GM23338 (cell line): ENCODE data around the gene CABYR. TPM values are rescaled to one million over a fixed set of nuclear protein-coding genes. Genes with fewer than 3 reads are reported as not detected.

Experiments
- ATAC-seq: fragments of 200-7000 bp; cut with Tn5 transposase; 3 replicates; pipeline ENCODE4 v1.9.1; 2020
- DNase-seq: peaks from one replicate; pipeline ENCODE4 v3.0.0-alpha.2; 2015; ENCODE audit warnings: low spot score
- H2AFZ ChIP-seq: fragments of 200-600 bp; sonication (generic); 2 replicates; pipeline ENCODE4 v1.8.0; 2016; ENCODE audit warnings: antibody characterized with exemption, mild to moderate bottlenecking, moderate library complexity
- H3F3A ChIP-seq: fragments of 200-600 bp; sonication (generic); replicated peaks from 2 replicates; pipeline ENCODE4 v1.8.0; 2017; ENCODE audit warnings: antibody characterized with exemption, mixed run types, low read depth
- H3K27ac ChIP-seq: fragments of 200-600 bp; sonication (generic); 2 replicates; pipeline ENCODE4 v1.6.1; 2016; ENCODE audit warnings: low read depth
- H3K27me3 ChIP-seq: fragments of 200-600 bp; sonication (generic); 2 replicates; pipeline ENCODE4 v1.8.0; 2016; ENCODE audit warnings: mild to moderate bottlenecking, mixed run types, moderate library complexity; ENCODE audit not compliant: insufficient read depth
- H3K36me3 ChIP-seq: fragments of 200-600 bp; sonication (generic); 2 replicates; pipeline ENCODE4 v1.8.0; 2016; ENCODE audit warnings: mild to moderate bottlenecking; ENCODE audit not compliant: insufficient read depth
- H3K4me1 ChIP-seq: fragments of 200-600 bp; sonication (generic); 2 replicates; pipeline ENCODE4 v1.8.0; 2016; ENCODE audit warnings: mild to moderate bottlenecking, moderate library complexity; ENCODE audit not compliant: insufficient read depth
- H3K4me2 ChIP-seq: fragments of 200-600 bp; sonication (generic); 2 replicates; pipeline ENCODE4 v1.7.1; 2017; ENCODE audit warnings: mixed run types
- H3K4me3 ChIP-seq: fragments of 200-600 bp; sonication (generic); 2 replicates; pipeline ENCODE4 v1.6.1; 2016; ENCODE audit warnings: mixed run types
- H3K79me2 ChIP-seq: fragments of 200-600 bp; sonication (generic); replicated peaks from 2 replicates; pipeline ENCODE4 v1.8.0; 2017; ENCODE audit warnings: mild to moderate bottlenecking; ENCODE audit not compliant: insufficient read depth
- H3K9me2 ChIP-seq: fragments of 200-600 bp; sonication (generic); 2 replicates; pipeline ENCODE4 v1.8.0; 2017; ENCODE audit not compliant: insufficient read depth
- H4K20me1 ChIP-seq: fragments of 200-600 bp; sonication (generic); replicated peaks from 2 replicates; pipeline ENCODE4 v1.8.0; 2017; ENCODE audit warnings: mild to moderate bottlenecking; ENCODE audit not compliant: insufficient read depth
- H3K27ac Mint-ChIP-seq: 2 replicates; pipeline ENCODE4 v1.8.0; 2020; ENCODE audit warnings: inconsistent platforms, mild to moderate bottlenecking, moderate library complexity, mixed read lengths
- H3K27me3 Mint-ChIP-seq: 3 replicates; pipeline ENCODE4 v1.8.0; 2022; ENCODE audit warnings: low read depth, mild to moderate bottlenecking, moderate library complexity, mixed read lengths, inconsistent platforms; ENCODE audit not compliant: insufficient read depth, poor library complexity
- H3K36me3 Mint-ChIP-seq: 3 replicates; pipeline ENCODE4 v1.8.0; 2021; ENCODE audit warnings: low read depth, mild to moderate bottlenecking, inconsistent platforms, moderate library complexity, mixed read lengths
- H3K4me1 Mint-ChIP-seq: 3 replicates; pipeline ENCODE4 v1.8.0; 2020; ENCODE audit warnings: mild to moderate bottlenecking, inconsistent platforms, mixed read lengths
- H3K4me3 Mint-ChIP-seq: 3 replicates; pipeline ENCODE4 v1.8.0; 2021; ENCODE audit warnings: moderate library complexity, mild to moderate bottlenecking, inconsistent platforms, mixed read lengths
- H3K9me3 Mint-ChIP-seq: 3 replicates; pipeline ENCODE4 v1.8.0; 2020; ENCODE audit warnings: moderate library complexity, mild to moderate bottlenecking, inconsistent platforms, mixed read lengths
- CREB1 ChIP-seq: fragments of 250-450 bp; sonication (Bioruptor Pico); IDR thresholded peaks from 2 replicates; pipeline ENCODE4 v1.5.0; 2020; ENCODE audit warnings: low read depth, mild to moderate bottlenecking, moderate library complexity
- EZH2 ChIP-seq: fragments of 200-600 bp; sonication (generic); IDR thresholded peaks from one replicate; pipeline ENCODE4 v1.8.0; 2017; ENCODE audit warnings: antibody characterized with exemption, mild to moderate bottlenecking, low read depth; ENCODE audit not compliant: unreplicated experiment
- EZH2phosphoT487 ChIP-seq: fragments of 200-600 bp; sonication (generic); IDR thresholded peaks from one replicate; pipeline ENCODE4 v1.8.1; 2018; ENCODE audit warnings: antibody characterized with exemption; ENCODE audit not compliant: unreplicated experiment
- JUNB ChIP-seq: IDR thresholded peaks from one replicate; pipeline ENCODE4 v1.6.1; 2016; ENCODE audit warnings: antibody characterized with exemption; ENCODE audit not compliant: unreplicated experiment
- NANOG ChIP-seq: IDR thresholded peaks from 2 replicates; pipeline ENCODE4 v1.6.1; 2016; ENCODE audit warnings: antibody characterized with exemption, borderline replicate concordance
- POLR2AphosphoS5 ChIP-seq: IDR thresholded peaks from 2 replicates; pipeline ENCODE4 v1.6.1; 2016; ENCODE audit warnings: antibody characterized with exemption, low read depth
- STAT1 ChIP-seq: IDR thresholded peaks from one replicate; pipeline ENCODE4 v1.6.1; 2016; ENCODE audit warnings: antibody characterized with exemption; ENCODE audit not compliant: unreplicated experiment
- ZNF114 ChIP-seq: fragments of 250-450 bp; sonication (Bioruptor Pico); IDR thresholded peaks from 2 replicates; pipeline ENCODE4 v1.5.0; 2020; ENCODE audit warnings: mild to moderate bottlenecking, moderate library complexity
- polyA plus RNA-seq: library from polyadenylated mRNA; unstranded; fragments of >200 nt; fragmentation: Nextera tagmentation; extraction: Ambion mirVana; gene quantifications from 2 replicates; pipeline ENCODE4 v1.2.1, GENCODE V29; 2016
- total RNA-seq: library from RNA; depleted of rRNA; stranded (reverse); fragments of >200 nt; shearing (Covaris generic); gene quantifications from 2 replicates; pipeline ENCODE4 v1.2.3, GENCODE V29; 2014
- TF ChIP-seq, protein P1 (sequence below): IDR thresholded peaks from 2 replicates; pipeline ENCODE4 v1.6.1; 2016; ENCODE audit warnings: antibody characterized with exemption
- TF ChIP-seq, protein P2 (sequence below): IDR thresholded peaks from one replicate; pipeline ENCODE4 v1.6.1; 2018; ENCODE audit warnings: antibody characterized with exemption; ENCODE audit not compliant: unreplicated experiment
- TF ChIP-seq, protein P3 (sequence below), 2 experiments: fragments of 200-600 bp in 1 of 2; sonication (generic) in 1 of 2; conservative IDR thresholded peaks; 2 replicates each; pipeline versions ENCODE4 v1.5.1 to v1.6.1; 2016 to 2017; ENCODE audit warnings: antibody characterized with exemption in 2 of 2, low read depth in 2 of 2, mild to moderate bottlenecking in 2 of 2, moderate library complexity in 1 of 2
- TF ChIP-seq, protein P4 (sequence below): fragments of 250-450 bp; sonication (Bioruptor Pico); IDR thresholded peaks from 2 replicates; pipeline ENCODE4 v1.5.0; 2020; ENCODE audit warnings: mild to moderate bottlenecking, moderate library complexity

Gene CABYR
- total and polyA plus RNA-seq, 2 experiments from 2014 or later, result 24.0 to 48.4 TPM

DNA sequence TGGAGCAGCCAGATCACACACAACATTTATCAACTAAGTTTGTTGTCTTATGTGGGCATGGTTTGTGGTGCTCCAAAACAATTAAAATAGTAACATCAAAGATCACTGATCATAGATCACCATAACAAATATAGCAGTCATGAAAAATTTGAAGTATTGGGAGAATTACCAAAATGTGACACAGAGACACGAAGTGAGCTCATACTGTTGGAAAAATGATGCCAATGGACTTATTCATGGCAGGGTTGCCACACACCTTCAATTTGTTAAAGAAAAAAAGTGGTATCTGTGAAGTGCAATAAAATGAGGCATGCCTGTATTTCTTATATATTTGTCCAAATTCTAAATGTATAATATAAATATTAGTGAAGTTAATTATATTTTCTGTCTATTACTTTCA lies 42.9 kb upstream of the CABYR start:
- peaks cover 10% of the 10 kb centered on the region for H3K36me3 ChIP-seq
- peaks cover 22% of the 10 kb centered on the region for H3K79me2 ChIP-seq
- peaks cover 4% of the 10 kb centered on the region; the same call in 1 of the 2 replicates for H3F3A ChIP-seq
- no peaks in the 10 kb centered on the region for H3K27me3 ChIP-seq
- H4K20me1 ChIP-seq, result no peaks in the 10 kb centered on the region
- no peak overlapping the region for H3K4me3 Mint-ChIP-seq
- no peak overlapping the region for H3K4me3 ChIP-seq
- peaks cover 6% of the 10 kb centered on the region for H3K27me3 Mint-ChIP-seq
- H3K4me1 Mint-ChIP-seq, result no peaks in the 10 kb centered on the region
- H3K27ac Mint-ChIP-seq, result no peak overlapping the region
- H3K36me3 Mint-ChIP-seq, result peaks cover 28% of the 10 kb centered on the region
- no peak overlapping the region for H3K27ac ChIP-seq
- H3K9me3 Mint-ChIP-seq, result peaks cover 10% of the 10 kb centered on the region; the same call in 2 of the 3 replicates
- no peak for TF ChIP-seq STAT1
- TF ChIP-seq, protein P1, sequence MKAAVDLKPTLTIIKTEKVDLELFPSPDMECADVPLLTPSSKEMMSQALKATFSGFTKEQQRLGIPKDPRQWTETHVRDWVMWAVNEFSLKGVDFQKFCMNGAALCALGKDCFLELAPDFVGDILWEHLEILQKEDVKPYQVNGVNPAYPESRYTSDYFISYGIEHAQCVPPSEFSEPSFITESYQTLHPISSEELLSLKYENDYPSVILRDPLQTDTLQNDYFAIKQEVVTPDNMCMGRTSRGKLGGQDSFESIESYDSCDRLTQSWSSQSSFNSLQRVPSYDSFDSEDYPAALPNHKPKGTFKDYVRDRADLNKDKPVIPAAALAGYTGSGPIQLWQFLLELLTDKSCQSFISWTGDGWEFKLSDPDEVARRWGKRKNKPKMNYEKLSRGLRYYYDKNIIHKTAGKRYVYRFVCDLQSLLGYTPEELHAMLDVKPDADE, result no peak
- no peak for TF ChIP-seq NANOG
- no peak for TF ChIP-seq EZH2
- TF ChIP-seq POLR2AphosphoS5, result no peak
- TF ChIP-seq EZH2phosphoT487, result no peak
- TF ChIP-seq ZNF114, result no peak
- TF ChIP-seq JUNB, result no peak
- no peak for TF ChIP-seq CREB1 (CRISPR knock-in tag)
- TF ChIP-seq, protein P2, sequence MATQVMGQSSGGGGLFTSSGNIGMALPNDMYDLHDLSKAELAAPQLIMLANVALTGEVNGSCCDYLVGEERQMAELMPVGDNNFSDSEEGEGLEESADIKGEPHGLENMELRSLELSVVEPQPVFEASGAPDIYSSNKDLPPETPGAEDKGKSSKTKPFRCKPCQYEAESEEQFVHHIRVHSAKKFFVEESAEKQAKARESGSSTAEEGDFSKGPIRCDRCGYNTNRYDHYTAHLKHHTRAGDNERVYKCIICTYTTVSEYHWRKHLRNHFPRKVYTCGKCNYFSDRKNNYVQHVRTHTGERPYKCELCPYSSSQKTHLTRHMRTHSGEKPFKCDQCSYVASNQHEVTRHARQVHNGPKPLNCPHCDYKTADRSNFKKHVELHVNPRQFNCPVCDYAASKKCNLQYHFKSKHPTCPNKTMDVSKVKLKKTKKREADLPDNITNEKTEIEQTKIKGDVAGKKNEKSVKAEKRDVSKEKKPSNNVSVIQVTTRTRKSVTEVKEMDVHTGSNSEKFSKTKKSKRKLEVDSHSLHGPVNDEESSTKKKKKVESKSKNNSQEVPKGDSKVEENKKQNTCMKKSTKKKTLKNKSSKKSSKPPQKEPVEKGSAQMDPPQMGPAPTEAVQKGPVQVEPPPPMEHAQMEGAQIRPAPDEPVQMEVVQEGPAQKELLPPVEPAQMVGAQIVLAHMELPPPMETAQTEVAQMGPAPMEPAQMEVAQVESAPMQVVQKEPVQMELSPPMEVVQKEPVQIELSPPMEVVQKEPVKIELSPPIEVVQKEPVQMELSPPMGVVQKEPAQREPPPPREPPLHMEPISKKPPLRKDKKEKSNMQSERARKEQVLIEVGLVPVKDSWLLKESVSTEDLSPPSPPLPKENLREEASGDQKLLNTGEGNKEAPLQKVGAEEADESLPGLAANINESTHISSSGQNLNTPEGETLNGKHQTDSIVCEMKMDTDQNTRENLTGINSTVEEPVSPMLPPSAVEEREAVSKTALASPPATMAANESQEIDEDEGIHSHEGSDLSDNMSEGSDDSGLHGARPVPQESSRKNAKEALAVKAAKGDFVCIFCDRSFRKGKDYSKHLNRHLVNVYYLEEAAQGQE, result no peak
- TF ChIP-seq, protein P3, sequence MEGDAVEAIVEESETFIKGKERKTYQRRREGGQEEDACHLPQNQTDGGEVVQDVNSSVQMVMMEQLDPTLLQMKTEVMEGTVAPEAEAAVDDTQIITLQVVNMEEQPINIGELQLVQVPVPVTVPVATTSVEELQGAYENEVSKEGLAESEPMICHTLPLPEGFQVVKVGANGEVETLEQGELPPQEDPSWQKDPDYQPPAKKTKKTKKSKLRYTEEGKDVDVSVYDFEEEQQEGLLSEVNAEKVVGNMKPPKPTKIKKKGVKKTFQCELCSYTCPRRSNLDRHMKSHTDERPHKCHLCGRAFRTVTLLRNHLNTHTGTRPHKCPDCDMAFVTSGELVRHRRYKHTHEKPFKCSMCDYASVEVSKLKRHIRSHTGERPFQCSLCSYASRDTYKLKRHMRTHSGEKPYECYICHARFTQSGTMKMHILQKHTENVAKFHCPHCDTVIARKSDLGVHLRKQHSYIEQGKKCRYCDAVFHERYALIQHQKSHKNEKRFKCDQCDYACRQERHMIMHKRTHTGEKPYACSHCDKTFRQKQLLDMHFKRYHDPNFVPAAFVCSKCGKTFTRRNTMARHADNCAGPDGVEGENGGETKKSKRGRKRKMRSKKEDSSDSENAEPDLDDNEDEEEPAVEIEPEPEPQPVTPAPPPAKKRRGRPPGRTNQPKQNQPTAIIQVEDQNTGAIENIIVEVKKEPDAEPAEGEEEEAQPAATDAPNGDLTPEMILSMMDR (conservative IDR thresholded peaks at IDR 0.05; ENCODE audit: low read depth in 2 of 2), result no peak
- TF ChIP-seq, protein P4, sequence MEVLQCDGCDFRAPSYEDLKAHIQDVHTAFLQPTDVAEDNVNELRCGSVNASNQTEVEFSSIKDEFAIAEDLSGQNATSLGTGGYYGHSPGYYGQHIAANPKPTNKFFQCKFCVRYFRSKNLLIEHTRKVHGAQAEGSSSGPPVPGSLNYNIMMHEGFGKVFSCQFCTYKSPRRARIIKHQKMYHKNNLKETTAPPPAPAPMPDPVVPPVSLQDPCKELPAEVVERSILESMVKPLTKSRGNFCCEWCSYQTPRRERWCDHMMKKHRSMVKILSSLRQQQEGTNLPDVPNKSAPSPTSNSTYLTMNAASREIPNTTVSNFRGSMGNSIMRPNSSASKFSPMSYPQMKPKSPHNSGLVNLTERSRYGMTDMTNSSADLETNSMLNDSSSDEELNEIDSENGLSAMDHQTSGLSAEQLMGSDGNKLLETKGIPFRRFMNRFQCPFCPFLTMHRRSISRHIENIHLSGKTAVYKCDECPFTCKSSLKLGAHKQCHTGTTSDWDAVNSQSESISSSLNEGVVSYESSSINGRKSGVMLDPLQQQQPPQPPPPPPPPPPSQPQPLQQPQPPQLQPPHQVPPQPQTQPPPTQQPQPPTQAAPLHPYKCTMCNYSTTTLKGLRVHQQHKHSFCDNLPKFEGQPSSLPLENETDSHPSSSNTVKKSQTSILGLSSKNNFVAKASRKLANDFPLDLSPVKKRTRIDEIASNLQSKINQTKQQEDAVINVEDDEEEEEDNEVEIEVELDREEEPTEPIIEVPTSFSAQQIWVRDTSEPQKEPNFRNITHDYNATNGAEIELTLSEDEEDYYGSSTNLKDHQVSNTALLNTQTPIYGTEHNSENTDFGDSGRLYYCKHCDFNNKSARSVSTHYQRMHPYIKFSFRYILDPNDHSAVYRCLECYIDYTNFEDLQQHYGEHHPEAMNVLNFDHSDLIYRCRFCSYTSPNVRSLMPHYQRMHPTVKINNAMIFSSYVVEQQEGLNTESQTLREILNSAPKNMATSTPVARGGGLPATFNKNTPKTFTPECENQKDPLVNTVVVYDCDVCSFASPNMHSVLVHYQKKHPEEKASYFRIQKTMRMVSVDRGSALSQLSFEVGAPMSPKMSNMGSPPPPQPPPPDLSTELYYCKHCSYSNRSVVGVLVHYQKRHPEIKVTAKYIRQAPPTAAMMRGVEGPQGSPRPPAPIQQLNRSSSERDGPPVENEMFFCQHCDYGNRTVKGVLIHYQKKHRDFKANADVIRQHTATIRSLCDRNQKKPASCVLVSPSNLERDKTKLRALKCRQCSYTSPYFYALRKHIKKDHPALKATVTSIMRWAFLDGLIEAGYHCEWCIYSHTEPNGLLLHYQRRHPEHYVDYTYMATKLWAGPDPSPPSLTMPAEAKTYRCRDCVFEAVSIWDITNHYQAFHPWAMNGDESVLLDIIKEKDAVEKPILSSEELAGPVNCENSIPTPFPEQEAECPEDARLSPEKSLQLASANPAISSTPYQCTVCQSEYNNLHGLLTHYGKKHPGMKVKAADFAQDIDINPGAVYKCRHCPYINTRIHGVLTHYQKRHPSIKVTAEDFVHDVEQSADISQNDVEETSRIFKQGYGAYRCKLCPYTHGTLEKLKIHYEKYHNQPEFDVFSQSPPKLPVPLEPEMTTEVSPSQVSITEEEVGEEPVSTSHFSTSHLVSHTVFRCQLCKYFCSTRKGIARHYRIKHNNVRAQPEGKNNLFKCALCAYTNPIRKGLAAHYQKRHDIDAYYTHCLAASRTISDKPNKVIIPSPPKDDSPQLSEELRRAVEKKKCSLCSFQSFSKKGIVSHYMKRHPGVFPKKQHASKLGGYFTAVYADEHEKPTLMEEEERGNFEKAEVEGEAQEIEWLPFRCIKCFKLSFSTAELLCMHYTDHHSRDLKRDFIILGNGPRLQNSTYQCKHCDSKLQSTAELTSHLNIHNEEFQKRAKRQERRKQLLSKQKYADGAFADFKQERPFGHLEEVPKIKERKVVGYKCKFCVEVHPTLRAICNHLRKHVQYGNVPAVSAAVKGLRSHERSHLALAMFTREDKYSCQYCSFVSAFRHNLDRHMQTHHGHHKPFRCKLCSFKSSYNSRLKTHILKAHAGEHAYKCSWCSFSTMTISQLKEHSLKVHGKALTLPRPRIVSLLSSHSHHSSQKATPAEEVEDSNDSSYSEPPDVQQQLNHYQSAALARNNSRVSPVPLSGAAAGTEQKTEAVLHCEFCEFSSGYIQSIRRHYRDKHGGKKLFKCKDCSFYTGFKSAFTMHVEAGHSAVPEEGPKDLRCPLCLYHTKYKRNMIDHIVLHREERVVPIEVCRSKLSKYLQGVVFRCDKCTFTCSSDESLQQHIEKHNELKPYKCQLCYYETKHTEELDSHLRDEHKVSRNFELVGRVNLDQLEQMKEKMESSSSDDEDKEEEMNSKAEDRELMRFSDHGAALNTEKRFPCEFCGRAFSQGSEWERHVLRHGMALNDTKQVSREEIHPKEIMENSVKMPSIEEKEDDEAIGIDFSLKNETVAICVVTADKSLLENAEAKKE (CRISPR knock-in tag), result no peak
- no peak for DNase-seq
- no peaks in the 10 kb centered on the region for H3K9me2 ChIP-seq
- H3K4me1 ChIP-seq, result no peaks in the 10 kb centered on the region
- no peak for ATAC-seq
- H3K4me2 ChIP-seq, result no peak overlapping the region
- no peak overlapping the region for H2AFZ ChIP-seq
